B cell (primary cell): ENCODE measurements around the gene ACRV1. TPM values are rescaled to one million over a fixed set of nuclear protein-coding genes. Genes with fewer than 3 reads are reported as not detected.
"Not testable (repeated sequence)": the region's sequence is repeated elsewhere in the genome, so short reads cannot be mapped to it uniquely, and the experiment has no call there.

Experiments
- ATAC-seq: fragments of 200-7000 bp; cut with Tn5 transposase; one replicate; pipeline ENCODE4 v1.10.0; 2021; ENCODE audit warnings: low read depth, mild to moderate bottlenecking, moderate number of reproducible peaks, moderate library complexity
- CTCF ChIA-PET: fragments of 350-600 bp; sonication (Branson Sonifier 250); formaldehyde crosslinking; loops from one replicate; lab custom pipeline; 2021; ENCODE audit warnings: antibody characterized with exemption, inconsistent platforms; lab: Charles Lee
- POLR2A ChIA-PET: fragments of 350-600 bp; sonication (Branson Sonifier 250); formaldehyde crosslinking; loops from one replicate; lab custom pipeline; 2021; ENCODE audit warnings: antibody characterized with exemption; lab: Charles Lee
- DNase-seq: peaks from one replicate; pipeline ENCODE4 v3.0.0; 2013
- H2AFZ ChIP-seq: 2 replicates; pipeline ENCODE4 v1.6.1; 2012; ENCODE audit warnings: mild to moderate bottlenecking, low read depth, low read length; ENCODE audit not compliant: insufficient read depth, poor library complexity, severe bottlenecking
- H3K27ac ChIP-seq, 2 donors: 1 replicate in 1 of 2; 2 replicates in 1 of 2; pipeline ENCODE4 v1.5.1; 2012 to 2013; ENCODE audit warnings: low read length in 2 of 2, mild to moderate bottlenecking in 2 of 2, moderate library complexity in 1 of 2
- H3K27me3 ChIP-seq, 4 experiments: fragments of 200-600 bp in 1 of 4; sonication (generic) in 1 of 4; replicated peaks in 1 of 4; 1 replicate in 2 of 4; 2 replicates in 2 of 4; pipeline versions ENCODE4 v1.6.1 to v1.7.0; 2013 to 2016; ENCODE audit warnings: low read length in 3 of 4, mild to moderate bottlenecking in 2 of 4, mixed read lengths in 1 of 4, moderate library complexity in 1 of 4; ENCODE audit not compliant: insufficient read depth in 4 of 4, control insufficient read depth in 3 of 4; ENCODE audit errors: control extremely low read depth in 1 of 4
- H3K36me3 ChIP-seq, 2 experiments: replicated peaks in 1 of 2; 1 replicate in 1 of 2; 2 replicates in 1 of 2; pipeline versions ENCODE4 v1.6.1 to v1.7.1; 2013; ENCODE audit warnings: low read length in 1 of 2; ENCODE audit not compliant: insufficient read depth in 2 of 2, control insufficient read depth in 1 of 2; ENCODE audit errors: control extremely low read depth in 1 of 2, extremely low read depth in 1 of 2
- H3K4me1 ChIP-seq, 2 donors: fragments of 200-600 bp in 1 of 2; sonication (generic) in 1 of 2; 1 replicate in 1 of 2; 2 replicates in 1 of 2; pipeline versions ENCODE4 v1.5.1 to v1.6.1; 2013 to 2017; ENCODE audit warnings: low read length in 2 of 2; ENCODE audit not compliant: control insufficient read depth in 2 of 2, insufficient read depth in 2 of 2
- H3K4me2 ChIP-seq: replicated peaks from 2 replicates; pipeline ENCODE3; 2012; ENCODE audit warnings: mild to moderate bottlenecking, low read depth, low read length; ENCODE audit not compliant: poor library complexity, severe bottlenecking
- H3K4me3 ChIP-seq, 5 experiments: fragments of 200-600 bp in 1 of 5; sonication (generic) in 1 of 5; 1 replicate in 3 of 5; 2 replicates in 2 of 5; pipeline versions ENCODE4 v1.5.1 to v1.7.0; 2011 to 2016; ENCODE audit warnings: low read length in 4 of 5, mild to moderate bottlenecking in 4 of 5, low read depth in 2 of 5, control low read depth in 1 of 5, moderate library complexity in 1 of 5; ENCODE audit not compliant: insufficient read depth in 1 of 5; ENCODE audit errors: control extremely low read depth in 1 of 5, extremely low read depth in 1 of 5
- H3K79me2 ChIP-seq: fragments of 200-600 bp; sonication (generic); one replicate; pipeline ENCODE4 v1.6.0; 2016; ENCODE audit warnings: low read length; ENCODE audit not compliant: control insufficient read depth, insufficient read depth
- H3K9ac ChIP-seq: fragments of 200-600 bp; sonication (generic); 2 replicates; pipeline ENCODE4 v1.6.1; 2017; ENCODE audit warnings: mild to moderate bottlenecking, low read length, moderate library complexity
- H3K9me3 ChIP-seq, 3 donors: one replicate each; pipeline versions ENCODE4 v1.6.1 to v1.7.1; 2013; ENCODE audit warnings: low read length in 2 of 3; ENCODE audit not compliant: control insufficient read depth in 2 of 3, insufficient read depth in 1 of 3; ENCODE audit errors: control extremely low read depth in 1 of 3
- H4K20me1 ChIP-seq: 2 replicates; pipeline ENCODE4 v1.6.0; 2012; ENCODE audit warnings: mild to moderate bottlenecking, low read length; ENCODE audit not compliant: insufficient read depth, control insufficient read depth, poor library complexity, severe bottlenecking
- H3K27ac Mint-ChIP-seq: one replicate; pipeline ENCODE4 v1.8.0; 2021; ENCODE audit warnings: mixed read lengths
- H3K27me3 Mint-ChIP-seq: one replicate; pipeline ENCODE4 v1.8.0; 2021; ENCODE audit warnings: mixed read lengths
- H3K4me1 Mint-ChIP-seq: one replicate; pipeline ENCODE4 v1.8.0; 2021; ENCODE audit warnings: mixed read lengths
- H3K4me3 Mint-ChIP-seq: one replicate; pipeline ENCODE4 v1.8.0; 2021; ENCODE audit warnings: mixed read lengths
- H3K9me3 Mint-ChIP-seq: one replicate; pipeline ENCODE4 v1.8.0; 2022; ENCODE audit warnings: mixed read lengths; ENCODE audit not compliant: insufficient read depth
- CTCF ChIP-seq: fragments of 200-600 bp; IDR thresholded peaks from one replicate; pipeline ENCODE4 v1.8.0; 2022; ENCODE audit warnings: antibody characterized with exemption, mild to moderate bottlenecking
- EZH2 ChIP-seq: IDR thresholded peaks from 2 replicates; pipeline ENCODE4 v1.6.1; 2012; ENCODE audit warnings: borderline replicate concordance, low read depth, mild to moderate bottlenecking, moderate library complexity, low read length; ENCODE audit not compliant: insufficient read depth, poor library complexity, severe bottlenecking
- WGBS: methylation state at CpG from one replicate; pipeline ENCODE4 v1.1.5; 2013; ENCODE audit warnings: missing lambda C conversion rate; ENCODE audit not compliant: insufficient coverage; 5-methylcytosine and 5-hydroxymethylcytosine counted together
- intact Hi-C: fragments of 100-400 bp; cut with micrococcal nuclease; formaldehyde crosslinking; loops from one replicate; pipeline ENCODE4 v1.10.0; 2022
- polyA plus RNA-seq: library from polyadenylated mRNA; depleted of rRNA; stranded (reverse); fragments of >200 nt; gene quantifications from 2 replicates; pipeline ENCODE4 v1.2.3, GENCODE V29; 2012
- total RNA-seq, 2 donors: library from RNA; stranded (reverse); fragments of 120-200 nt in 1 of 2; gene quantifications; 1 replicate in 1 of 2; 2 replicates in 1 of 2; pipeline versions ENCODE4 v1.2.3 to v1.2.4, GENCODE V29; 2013 to 2022

ACRV1 gene
- total and polyA plus RNA-seq, 2 donors (not counting 1 experiment from before 2014, with no cell fraction given), result not detected

DNA sequence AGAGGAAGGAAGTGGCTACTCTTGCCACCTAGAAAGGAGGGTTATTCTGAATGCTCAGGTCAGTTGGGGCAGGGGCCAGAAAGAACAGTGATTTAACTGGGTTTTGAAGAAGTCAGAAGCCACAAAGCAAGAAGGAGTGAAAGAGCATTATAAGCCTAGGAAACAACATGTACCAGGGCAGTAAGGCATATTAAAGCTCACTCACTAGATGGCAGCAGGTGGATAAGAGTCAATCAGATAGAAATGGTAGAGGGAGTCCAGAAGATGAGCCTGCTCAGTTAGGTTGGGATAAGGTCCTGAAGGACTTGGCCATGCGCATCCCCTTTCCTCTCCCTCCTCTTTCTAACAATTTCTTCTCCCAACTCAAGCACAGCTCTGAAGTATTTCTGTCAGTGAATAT is 43.5 kb upstream of the ACRV1 start:
- no peak overlapping the region for H3K4me2 ChIP-seq
- Mint-ChIP-seq H3K27ac (no peak overlapping the region), H3K9me3 (no peaks in the 10 kb centered on the region), H3K4me3 (no peak overlapping the region), H3K27me3 (peaks cover 21% of the 10 kb centered on the region), H3K4me1 (no peaks in the 10 kb centered on the region)
- no peaks in the 10 kb centered on the region for H4K20me1 ChIP-seq
- ATAC-seq (no peak), DNase-seq (no peak)
- H3K4me3 ChIP-seq, result no peak overlapping the region
- H3K36me3 ChIP-seq, result no peaks in the 10 kb centered on the region
- H2AFZ ChIP-seq, result no peak overlapping the region
- TF ChIP-seq CTCF (no peak), EZH2 (no peak)
- no CpG with 5 or more reads among the region's 1 CpG for WGBS
- peaks cover 0 to 4% (median under 1%) of the 10 kb centered on the region in 4 experiments for H3K27me3 ChIP-seq
- no peaks in the 10 kb centered on the region for H3K4me1 ChIP-seq
- H3K79me2 ChIP-seq, result no peaks in the 10 kb centered on the region
- no peak overlapping the region for H3K27ac ChIP-seq
- ChIA-PET POLR2A (no interaction called here), CTCF (interaction anchor here (0.6 to 2.0 kb wide), 3 partner anchors 130 to 151 kb away, joined by 3 to 5 read pairs (median 4); no protein-coding TSS in a partner anchor)
- no peak overlapping the region for H3K9ac ChIP-seq
- H3K9me3 ChIP-seq, result no peaks in the 10 kb centered on the region
- intact Hi-C loops, result loop anchor here (2.0 kb wide), 1 partner anchor 151 kb away; no protein-coding TSS in a partner anchor

DNA sequence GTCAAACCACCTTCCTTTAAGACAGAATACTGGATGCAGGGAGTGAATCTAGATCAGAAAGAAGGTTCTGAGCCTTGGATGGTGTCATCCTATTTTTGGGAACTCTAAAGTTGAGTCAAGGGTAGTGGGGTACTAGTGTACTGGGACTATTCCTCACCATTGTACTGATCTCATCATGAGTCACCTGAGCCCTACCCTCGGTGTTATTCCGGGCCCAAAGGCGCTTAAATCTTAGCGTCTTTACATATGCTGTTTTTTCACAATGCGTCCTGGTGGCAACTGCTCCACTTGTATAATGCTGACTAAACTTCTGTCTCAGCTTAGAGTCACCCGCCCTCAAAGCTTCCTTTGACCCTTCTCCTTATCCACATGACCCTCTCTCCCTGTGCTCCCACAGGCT is 40.1 kb upstream of the ACRV1 start:
- H3K27me3 Mint-ChIP-seq, result peaks cover 19% of the 10 kb centered on the region
- DNase-seq, result no peak
- H3K27ac ChIP-seq, result no peak overlapping the region
- H3K9ac ChIP-seq, result no peak overlapping the region
- H2AFZ ChIP-seq, result no peak overlapping the region
- H3K4me1 ChIP-seq, result no peaks in the 10 kb centered on the region
- H3K4me3 Mint-ChIP-seq, result no peak overlapping the region
- no peaks in the 10 kb centered on the region for H3K4me1 Mint-ChIP-seq
- H4K20me1 ChIP-seq, result no peaks in the 10 kb centered on the region
- H3K79me2 ChIP-seq, result no peaks in the 10 kb centered on the region
- H3K4me2 ChIP-seq, result no peak overlapping the region
- POLR2A ChIA-PET, result no interaction called here
- H3K27me3 ChIP-seq, result no peaks in the 10 kb centered on the region
- 82% methylated on average over 6 of the region's 6 CpGs for WGBS
- no peak overlapping the region for H3K27ac Mint-ChIP-seq
- TF ChIP-seq CTCF, result no peak
- intact Hi-C loops, result no loop called here
- H3K36me3 ChIP-seq, result no peaks in the 10 kb centered on the region
- ATAC-seq, result no peak
- no peak overlapping the region for H3K4me3 ChIP-seq
- CTCF ChIA-PET, result no interaction called here
- H3K9me3 Mint-ChIP-seq, result peaks cover 4% of the 10 kb centered on the region
- no peaks in the 10 kb centered on the region for H3K9me3 ChIP-seq

DNA sequence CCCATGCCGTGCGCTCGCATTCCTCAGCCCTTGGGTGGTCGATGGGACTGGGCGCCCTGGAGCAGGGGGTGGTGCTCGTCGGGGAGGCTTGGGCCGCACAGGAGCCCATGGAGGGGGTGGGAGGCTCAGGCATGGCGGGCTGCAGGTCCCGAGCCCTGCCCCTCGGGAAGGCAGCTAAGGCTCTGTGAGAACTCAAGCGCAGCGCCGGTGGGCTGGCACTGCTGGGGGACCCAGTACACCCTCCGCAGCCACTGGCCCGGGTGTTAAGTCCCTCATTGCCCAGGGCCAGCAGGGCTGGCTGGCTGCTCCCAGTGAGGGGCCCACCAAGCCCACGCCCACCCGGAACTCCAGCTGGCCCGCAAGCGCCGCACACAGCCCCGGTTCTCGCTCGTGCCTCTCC is 24.0 kb upstream of the ACRV1 start:
- ATAC-seq, CTCF ChIA-PET, H3K9me3 Mint-ChIP-seq, H3K4me3 ChIP-seq, H3K79me2 ChIP-seq, POLR2A ChIA-PET, H3K4me2 ChIP-seq, H3K9ac ChIP-seq, H3K4me3 Mint-ChIP-seq, H3K4me1 Mint-ChIP-seq, H3K9me3 ChIP-seq, H2AFZ ChIP-seq, H3K36me3 ChIP-seq, H3K27ac Mint-ChIP-seq, H3K27ac ChIP-seq, H3K4me1 ChIP-seq, H3K27me3 ChIP-seq, DNase-seq, intact Hi-C loops, H4K20me1 ChIP-seq: not testable (repeated sequence)
- H3K27me3 Mint-ChIP-seq, result peaks cover 11% of the 10 kb centered on the region
- 96% methylated on average over 10 of the region's 24 CpGs for WGBS
